Stimulated activated CD4-positive, alpha-beta T cell treated with anti-CD3 and anti-CD28 coated beads, TNF-alpha, amount 100 ng/mL, for 24 hours (primary cell): ENCODE results near the gene GRB14.

Source experiments
- DNase-seq, 3 experiments: peaks; one replicate each; pipeline ENCODE4 v3.0.0-alpha.2; 2020; ENCODE audit warnings: low read depth in 3 of 3

Gene GRB14

GRCh38 chr2:164613321-164613982 lies 7.8 kb downstream of the GRB14 start:
- no peak for DNase-seq

DNA sequence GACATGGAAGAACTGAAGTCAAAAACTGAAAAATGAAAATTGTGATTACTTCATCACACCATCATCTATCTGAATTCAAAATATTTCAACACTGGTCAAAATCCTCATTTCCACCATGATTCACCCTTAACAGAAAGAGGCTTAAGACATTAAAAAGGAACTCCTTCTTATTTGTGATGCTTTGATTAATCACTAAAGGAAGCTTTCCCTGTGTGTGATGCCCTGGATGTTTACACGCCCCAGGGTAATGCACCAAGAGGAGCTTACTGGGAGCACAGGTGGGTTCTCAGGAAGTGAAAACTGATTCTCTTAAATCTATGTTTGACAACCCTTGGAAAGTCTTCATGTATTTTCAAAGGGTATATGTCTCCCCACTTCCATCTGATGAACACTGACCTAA lies 11.5 kb downstream of the GRB14 start:
- DNase-seq, result no peak

GRCh38 chr2:164606557-164606956 lies 14.7 kb downstream of the GRB14 start:
- DNase-seq, result no peak

DNA sequence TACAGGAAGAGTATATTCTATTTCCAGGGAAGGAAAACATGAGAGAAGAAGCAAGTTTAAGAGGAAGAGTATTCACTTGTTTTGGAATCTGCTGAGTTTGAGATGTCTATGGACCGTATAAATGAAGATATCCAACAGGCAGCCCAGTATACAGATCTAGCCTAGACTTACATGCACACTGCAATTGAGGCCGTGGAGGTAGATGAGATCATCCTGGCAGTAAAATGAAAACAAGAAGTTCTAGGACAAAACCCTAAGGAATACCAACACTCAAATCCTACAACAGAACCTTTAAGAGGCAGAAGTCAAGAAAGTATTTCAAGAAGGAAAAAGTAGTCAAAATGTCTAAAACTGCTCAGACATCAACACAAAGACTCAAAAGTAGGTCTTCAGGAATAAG lies 16.0 kb downstream of the GRB14 start:
- DNase-seq, result no peak

- DNase-seq, result no peak
Observed at GRCh38 chr2:164600763-164601162, 20.5 kb downstream of the GRB14 start.

DNA sequence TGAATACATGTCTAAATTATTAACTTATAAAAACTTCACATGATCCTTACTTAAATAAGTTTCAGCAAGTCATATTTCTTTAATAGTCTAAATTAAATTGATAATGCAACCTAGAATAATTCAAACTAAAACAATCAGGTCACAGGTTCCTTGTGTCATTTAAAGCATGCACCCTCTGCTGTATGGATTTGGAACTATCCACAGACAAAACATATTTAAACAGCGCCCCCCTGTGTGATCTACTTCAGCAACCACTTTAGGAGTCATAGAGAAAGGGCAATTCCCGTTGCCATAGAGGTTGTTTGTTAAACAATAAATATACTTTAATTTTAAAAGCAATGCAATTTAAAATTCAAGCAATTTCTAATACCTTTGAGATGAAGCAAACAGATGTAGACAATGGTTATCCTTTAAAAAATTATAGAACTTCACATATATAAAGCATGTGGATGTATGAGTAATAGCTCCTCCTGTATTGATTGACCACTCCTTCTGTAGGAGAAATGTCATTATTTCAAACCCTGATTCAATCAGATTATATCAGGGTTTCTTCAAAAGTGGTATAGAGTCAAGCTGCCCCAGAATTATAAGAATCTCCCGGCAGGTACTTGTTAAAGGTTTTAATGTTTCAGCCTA lies 21.2 kb downstream of the GRB14 start:
- no peak for DNase-seq

DNA sequence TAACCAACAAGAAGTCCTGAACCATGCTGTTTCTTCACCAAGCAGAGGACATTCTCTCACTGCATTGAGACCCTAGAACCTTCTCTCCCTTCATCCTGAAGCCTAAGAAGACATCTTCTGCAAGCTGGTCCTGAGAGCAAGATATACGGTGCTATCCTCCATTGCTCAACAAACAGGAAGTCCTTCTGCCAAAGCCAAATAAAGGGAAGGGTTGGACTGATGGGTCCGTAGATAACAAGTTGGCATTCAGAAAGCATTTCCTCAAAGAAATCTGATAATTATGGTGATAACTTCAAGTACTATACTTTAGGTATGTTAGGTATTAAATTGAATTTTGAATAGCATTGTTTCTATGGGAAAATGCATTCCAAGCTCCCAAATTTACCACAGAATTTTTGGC lies 23.3 kb downstream of the GRB14 start:
- DNase-seq, result no peak

GRCh38 chr2:164595031-164595430 lies 26.3 kb downstream of the GRB14 start:
- DNase-seq, result no peak

DNA sequence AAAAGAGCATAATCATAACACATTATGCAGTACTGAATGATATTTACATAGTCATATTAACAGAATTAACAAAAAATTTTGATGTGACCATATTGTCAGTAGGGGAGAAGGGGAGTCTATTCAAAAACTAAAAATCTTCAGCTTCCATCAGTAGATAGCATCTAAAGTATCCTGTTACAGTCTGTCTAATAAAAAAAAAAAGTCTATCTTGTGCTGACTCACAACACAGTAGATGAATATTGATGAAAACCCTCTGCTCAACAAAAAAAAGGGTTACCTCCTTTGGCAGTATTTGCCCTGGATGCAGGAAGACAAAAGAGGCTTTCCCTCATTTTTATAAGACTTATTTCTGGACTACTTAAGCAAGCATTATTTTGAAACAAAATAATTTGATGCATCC lies 27.3 kb downstream of the GRB14 start:
- DNase-seq, result no peak

- DNase-seq, result no peak
Observed at GRCh38 chr2:164593541-164593940, 27.7 kb downstream of the GRB14 start.

- DNase-seq, result no peak
Observed at GRCh38 chr2:164589522-164589921, 31.8 kb downstream of the GRB14 start.

DNA sequence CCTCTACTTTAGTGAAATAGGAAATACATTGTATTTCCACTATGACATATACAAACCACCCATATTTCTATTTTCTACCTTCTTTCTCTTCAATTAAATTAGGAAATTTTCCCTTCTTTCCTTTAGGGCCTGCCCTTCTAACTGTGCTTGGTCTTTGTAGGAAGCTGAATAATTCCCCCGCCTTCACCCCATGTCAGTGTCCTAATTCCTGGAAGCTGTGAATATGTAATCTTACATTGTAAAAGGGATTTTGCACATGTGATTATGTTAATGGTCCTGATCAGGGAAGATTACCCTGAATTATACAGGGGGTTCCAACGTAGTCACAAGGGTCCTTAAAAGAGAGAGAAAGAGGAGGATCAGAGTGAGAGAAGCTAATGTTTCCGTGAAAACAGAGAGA lies 40.2 kb downstream of the GRB14 start:
- no peak for DNase-seq

GRCh38 chr2:164574931-164575330 lies 46.4 kb downstream of the GRB14 start:
- no peak for DNase-seq

GRCh38 chr2:164570475-164570874 lies 50.8 kb downstream of the GRB14 start:
- DNase-seq, result no peak

- DNase-seq, result no peak
Observed at GRCh38 chr2:164569378-164569777, 51.9 kb downstream of the GRB14 start.

DNA sequence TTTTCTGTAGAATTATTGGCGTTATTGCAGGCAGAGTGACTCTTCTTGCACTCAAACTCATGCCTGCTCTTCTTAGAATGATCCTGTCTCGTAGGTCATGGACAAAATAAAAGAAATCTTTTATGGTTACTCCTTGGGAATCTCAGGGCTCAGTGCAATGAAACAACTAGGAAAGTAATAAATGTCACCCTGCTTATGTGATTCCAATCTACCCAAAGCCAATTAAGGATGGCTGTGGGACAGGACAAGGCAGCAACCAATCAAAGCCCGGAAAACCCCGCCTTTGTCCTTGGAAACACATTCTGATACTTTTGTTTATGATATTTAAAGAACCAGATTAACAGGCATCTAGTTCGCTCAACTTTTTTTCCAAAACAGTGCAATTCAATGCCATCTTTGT lies 53.0 kb downstream of the GRB14 start:
- no peak for DNase-seq

GRCh38 chr2:164567335-164567989 lies 53.8 kb downstream of the GRB14 start:
- no peak for DNase-seq

GRCh38 chr2:164565359-164565758 lies 55.9 kb downstream of the GRB14 start:
- DNase-seq, result no peak

GRCh38 chr2:164562666-164563065 lies 58.6 kb downstream of the GRB14 start:
- DNase-seq, result no peak

DNA sequence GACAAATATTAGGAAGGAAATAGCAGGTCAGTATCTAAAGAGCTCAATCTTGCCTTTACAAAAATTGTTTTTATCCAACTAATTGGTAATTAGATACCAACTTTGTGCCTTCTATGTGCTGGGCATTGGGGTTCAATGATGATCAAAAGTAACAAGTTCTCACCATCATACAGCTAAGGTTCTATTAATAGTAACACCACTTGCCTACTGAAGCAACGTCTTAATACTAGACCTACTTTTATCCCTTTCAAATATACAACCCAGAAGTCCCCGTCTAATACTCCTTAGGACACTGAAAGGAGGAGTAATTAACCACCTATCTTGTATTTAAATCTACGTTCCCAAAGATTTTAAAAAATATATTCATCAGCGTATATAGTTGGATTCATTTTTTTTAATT lies 59.3 kb downstream of the GRB14 start:
- DNase-seq, result no peak

DNA sequence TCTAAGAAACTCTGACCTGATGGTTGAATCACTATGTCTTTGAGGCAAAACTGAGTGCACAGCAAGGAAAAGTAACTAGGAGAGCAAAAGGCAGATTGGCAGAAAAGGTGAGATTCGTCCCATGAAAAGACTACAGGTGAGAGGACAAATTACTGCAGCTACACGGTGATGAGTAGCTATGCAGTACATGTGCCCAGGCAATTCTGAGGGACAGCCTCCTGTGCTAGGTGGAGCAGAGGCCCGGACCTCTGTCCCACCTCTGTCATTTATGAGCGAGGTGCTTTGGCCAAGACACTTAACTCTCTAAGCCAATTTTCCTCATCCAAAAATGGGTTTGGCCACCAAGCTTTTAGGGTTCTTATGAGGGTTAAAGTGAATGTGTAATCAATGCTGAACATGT lies 59.9 kb downstream of the GRB14 start:
- DNase-seq, result no peak

GRCh38 chr2:164560902-164561301 lies 60.4 kb downstream of the GRB14 start:
- no peak for DNase-seq

GRCh38 chr2:164560181-164560792 lies 61.0 kb downstream of the GRB14 start:
- DNase-seq, result no peak
